Body of pancreas (tissue), 4 donors: ENCODE results near the gene CTXND1. TPM values are rescaled to one million over a fixed set of nuclear protein-coding genes. Genes with fewer than 3 reads are reported as not detected.

Source experiments
- ATAC-seq: fragments of 150-250 bp; one replicate; pipeline ENCODE4 v1.9.1; 2016
- DNase-seq, 4 donors: peaks; one replicate each; pipeline ENCODE4 v3.0.0-alpha.2; 2019
- H3K27ac ChIP-seq, 4 donors: fragments of 200-600 bp; sonication (generic); 1 replicate in 3 of 4; 2 replicates in 1 of 4; pipeline versions ENCODE4 v1.5.1 to v1.6.1; 2016 to 2019; ENCODE audit warnings: mild to moderate bottlenecking in 1 of 4, mixed read lengths in 1 of 4, moderate library complexity in 1 of 4
- H3K27me3 ChIP-seq, 2 donors: fragments of 200-600 bp; sonication (generic); one replicate each; pipeline ENCODE4 v1.6.0; 2016; ENCODE audit warnings: mild to moderate bottlenecking in 1 of 2
- H3K36me3 ChIP-seq, 2 donors: fragments of 200-600 bp; sonication (generic); replicated peaks in 1 of 2; 2 replicates each; pipeline ENCODE4 v1.5.1; 2016; ENCODE audit warnings: low read depth in 2 of 2; ENCODE audit not compliant: insufficient read depth in 1 of 2
- H3K4me1 ChIP-seq: fragments of 200-600 bp; sonication (generic); one replicate; pipeline ENCODE4 v1.6.0; 2016
- H3K4me3 ChIP-seq, 2 donors: fragments of 200-600 bp; sonication (generic); 1 replicate in 1 of 2; 2 replicates in 1 of 2; pipeline ENCODE4 v1.5.1; 2016 to 2019
- H3K9me3 ChIP-seq, 3 donors: fragments of 200-600 bp; sonication (generic); 1 replicate in 2 of 3; 2 replicates in 1 of 3; pipeline ENCODE4 v1.5.1; 2016
- CTCF ChIP-seq, 7 experiments: fragments of 450-650 bp in 4 of 7; fragments of 200-600 bp in 3 of 7; sonication (generic) in 3 of 7; IDR thresholded peaks; one replicate each; pipeline ENCODE4 v1.5.1; 2016 to 2019; ENCODE audit warnings: antibody characterized with exemption in 7 of 7
- POLR2A ChIP-seq, 3 donors: fragments of 450-650 bp; IDR thresholded peaks; one replicate each; pipeline ENCODE4 v1.6.1; 2016; ENCODE audit warnings: antibody characterized with exemption in 3 of 3, mild to moderate bottlenecking in 2 of 3
- WGBS, 2 donors: methylation state at CpG; one replicate each; pipeline ENCODE4 v1.1.5; 2017; 5-methylcytosine and 5-hydroxymethylcytosine counted together
- intact Hi-C: fragments of 100-400 bp; cut with DNase I; formaldehyde crosslinking; loops from one replicate; pipeline ENCODE4 v1.15.1; 2023
- total RNA-seq, 2 donors: library from RNA; depleted of rRNA; stranded (reverse); fragments of >200 nt; gene quantifications; one replicate each; pipeline ENCODE4 v1.1.0, GENCODE V29; 2016

The CTXND1 gene
- total RNA-seq, 2 donors from 2014 or later, result 0.66 to 1.0 TPM

GRCh38 chr15:80283531-80283930, 31.5 kb upstream of the CTXND1 start:
- H3K9me3 ChIP-seq, result no peaks in the 10 kb centered on the region
- H3K36me3 ChIP-seq, result no peaks in the 10 kb centered on the region
- DNase-seq, result no peak
- no peak for TF ChIP-seq POLR2A (IDR thresholded peaks at IDR 0.05)
- TF ChIP-seq CTCF (IDR thresholded peaks at IDR 0.05), result no peak
- H3K4me3 ChIP-seq, result no peak overlapping the region
- no peak overlapping the region for H3K27ac ChIP-seq
- 55 to 59% methylated on average over 3 of the region's 3 CpGs for WGBS, 2 donors
- ATAC-seq, result no peak
- no peaks in the 10 kb centered on the region for H3K4me1 ChIP-seq
- intact Hi-C loops, result no loop called here
- H3K27me3 ChIP-seq, result no peaks in the 10 kb centered on the region

GRCh38 chr15:80277147-80277546, 25.1 kb upstream of the CTXND1 start:
- Histone ChIP-seq H3K4me3 (no peak overlapping the region), H3K36me3 (no peaks in the 10 kb centered on the region), H3K9me3 (no peaks in the 10 kb centered on the region), H3K4me1 (no peaks in the 10 kb centered on the region), H3K27me3 (no peaks in the 10 kb centered on the region), H3K27ac (no peak overlapping the region)
- intact Hi-C loops, result no loop called here
- DNase-seq (no peak), ATAC-seq (no peak)
- 63 to 66% methylated on average over 5 to 6 of the region's 6 CpGs for WGBS, 2 donors
- TF ChIP-seq POLR2A (IDR thresholded peaks at IDR 0.05), result no peak
- no peak for TF ChIP-seq CTCF (IDR thresholded peaks at IDR 0.05)

GRCh38 chr15:80275961-80276360, 23.9 kb upstream of the CTXND1 start:
- WGBS, 2 donors, result 74 to 80% methylated on average over 1 to 3 of the region's 3 CpGs
- no peaks in the 10 kb centered on the region for H3K27me3 ChIP-seq
- no peak for ATAC-seq

GRCh38 chr15:80274996-80275395, 23.0 kb upstream of the CTXND1 start:
- TF ChIP-seq POLR2A (IDR thresholded peaks at IDR 0.05), result no peak
- no peak overlapping the region for H3K4me3 ChIP-seq
- intact Hi-C loops, result no loop called here
- H3K36me3 ChIP-seq, result no peaks in the 10 kb centered on the region
- 45 to 52% methylated on average over 1 of the region's 1 CpG for WGBS, 2 donors
- H3K27me3 ChIP-seq, result no peaks in the 10 kb centered on the region
- DNase-seq (no peak), ATAC-seq (no peak)
- H3K9me3 ChIP-seq, result no peaks in the 10 kb centered on the region
- H3K27ac ChIP-seq, result no peak overlapping the region
- no peaks in the 10 kb centered on the region for H3K4me1 ChIP-seq

More at GRCh38 chr15:80275961-80276360, 23.9 kb upstream of the CTXND1 start:
- peak in 1 of 4 donors; percentile 6 for DNase-seq
- H3K9me3 ChIP-seq, result no peaks in the 10 kb centered on the region
- no peaks in the 10 kb centered on the region for H3K36me3 ChIP-seq
- H3K4me1 ChIP-seq, result no peaks in the 10 kb centered on the region
- no peak overlapping the region for H3K27ac ChIP-seq
- intact Hi-C loops, result no loop called here
- no peak for TF ChIP-seq POLR2A (IDR thresholded peaks at IDR 0.05)
- no peak for TF ChIP-seq CTCF (IDR thresholded peaks at IDR 0.05)
- no peak overlapping the region for H3K4me3 ChIP-seq

GRCh38 chr15:80274554-80274953, 22.5 kb upstream of the CTXND1 start:
- Histone ChIP-seq H3K27ac (no peak overlapping the region), H3K36me3 (no peaks in the 10 kb centered on the region), H3K4me1 (no peaks in the 10 kb centered on the region), H3K9me3 (no peaks in the 10 kb centered on the region), H3K4me3 (no peak overlapping the region), H3K27me3 (no peaks in the 10 kb centered on the region)
- intact Hi-C loops, result no loop called here
- no peak for TF ChIP-seq CTCF (IDR thresholded peaks at IDR 0.05)
- no peak for DNase-seq
- WGBS, 2 donors, result 70 to 72% methylated on average over 3 of the region's 3 CpGs
- ATAC-seq, result no peak
